C4-2B (cell line): ENCODE data around the gene APC2.

Source experiments
- H3K27ac ChIP-seq: fragments of 450-650 bp; 2 replicates; pipeline ENCODE4 v1.5.1; 2017
- CTCF ChIP-seq: fragments of 450-650 bp; conservative IDR thresholded peaks from 2 replicates; pipeline ENCODE4 v1.5.1; 2017; ENCODE audit warnings: mild to moderate bottlenecking
- ZFX ChIP-seq: fragments of 450-650 bp; IDR thresholded peaks from 2 replicates; pipeline ENCODE4 v1.6.1; 2017

Gene APC2

GRCh38 chr19:1450735-1451731, 1.1 kb downstream of the APC2 start:
- no peak for TF ChIP-seq ZFX
- H3K27ac ChIP-seq: no peak overlapping the region

- no peak overlapping the region; the same call in 1 of the 2 replicates for H3K27ac ChIP-seq
- TF ChIP-seq CTCF (no peak), ZFX (no peak)
Observed at GRCh38 chr19:1451916-1452801, 2.2 kb downstream of the APC2 start.

- peak overlapping the region; percentile 67 for H3K27ac ChIP-seq
- TF ChIP-seq ZFX: no peak
- no peak for TF ChIP-seq CTCF
Observed at GRCh38 chr19:1452802-1453524, 3.0 kb downstream of the APC2 start.

- TF ChIP-seq CTCF (no peak; the same call in 1 of the 2 replicates), ZFX (no peak)
- H3K27ac ChIP-seq: peak overlapping the region; percentile 67
Observed at GRCh38 chr19:1453525-1454364, 3.8 kb downstream of the APC2 start.

- TF ChIP-seq CTCF (no peak), ZFX (no peak)
- peak overlapping the region; percentile 67 for H3K27ac ChIP-seq
Observed at GRCh38 chr19:1455002-1455335, 5.0 kb downstream of the APC2 start.

GRCh38 chr19:1455336-1456120, 5.6 kb downstream of the APC2 start:
- peak overlapping the region; percentile 67 for H3K27ac ChIP-seq
- TF ChIP-seq ZFX: no peak
- TF ChIP-seq CTCF: no peak
